Iris pigment epithelial cell (primary cell): ENCODE data around the gene TEAD3.
"Not testable (repeated sequence)": the region's sequence is repeated elsewhere in the genome, so short reads cannot be mapped to it uniquely, and the experiment has no call there.

Experiments
- DNase-seq: peaks from one replicate; pipeline ENCODE4 v3.0.0-alpha.2; 2011; ENCODE audit warnings: low read depth

The TEAD3 gene

GRCh38 chr6:35451354-35452182, 45.3 kb downstream of the TEAD3 start:
- no peak for DNase-seq

GRCh38 chr6:35449287-35449881, 47.5 kb downstream of the TEAD3 start:
- peak; percentile 64 for DNase-seq

- DNase-seq, result no peak
Observed at GRCh38 chr6:35448191-35448590, 48.7 kb downstream of the TEAD3 start.

- DNase-seq, result peak; percentile 44
Observed at GRCh38 chr6:35445691-35446090, 51.2 kb downstream of the TEAD3 start.

- DNase-seq, result no peak
Observed at GRCh38 chr6:35443341-35444030, 53.4 kb downstream of the TEAD3 start.

GRCh38 chr6:35442693-35443092, 54.2 kb downstream of the TEAD3 start:
- no peak for DNase-seq

- no peak for DNase-seq
Observed at GRCh38 chr6:35441642-35442041, 55.2 kb downstream of the TEAD3 start.

GRCh38 chr6:35441205-35441604, 55.7 kb downstream of the TEAD3 start:
- no peak for DNase-seq

- no peak for DNase-seq
Observed at GRCh38 chr6:35439308-35439707, 57.6 kb downstream of the TEAD3 start.

GRCh38 chr6:35438378-35439065, 58.4 kb downstream of the TEAD3 start:
- DNase-seq, result not testable (repeated sequence)

- DNase-seq, result no peak
Observed at GRCh38 chr6:35436071-35436857, 60.6 kb downstream of the TEAD3 start.

GRCh38 chr6:35435074-35435837, 61.6 kb downstream of the TEAD3 start:
- no peak for DNase-seq

GRCh38 chr6:35432702-35433101, 64.2 kb downstream of the TEAD3 start:
- not testable (repeated sequence) for DNase-seq

GRCh38 chr6:35432291-35432690, 64.6 kb downstream of the TEAD3 start:
- DNase-seq, result no peak

GRCh38 chr6:35429463-35429862, 67.4 kb downstream of the TEAD3 start:
- DNase-seq, result no peak

GRCh38 chr6:35428421-35429149, 68.3 kb downstream of the TEAD3 start:
- peak; percentile 13 for DNase-seq

GRCh38 chr6:35427851-35428321, 69.0 kb downstream of the TEAD3 start:
- peak; percentile 87 for DNase-seq

GRCh38 chr6:35427435-35427834, 69.4 kb downstream of the TEAD3 start:
- DNase-seq, result no peak

GRCh38 chr6:35426074-35426473, 70.8 kb downstream of the TEAD3 start:
- DNase-seq, result no peak

GRCh38 chr6:35425284-35425683, 71.6 kb downstream of the TEAD3 start:
- DNase-seq, result peak; percentile 99
